Muscle layer of duodenum (tissue), 2 donors: ENCODE measurements around the gene SLC9A1.

Experiments
- H3K27ac ChIP-seq: one replicate; pipeline ENCODE4 v1.7.0; 2013; ENCODE audit warnings: mild to moderate bottlenecking, low read length
- H3K27me3 ChIP-seq: one replicate; pipeline ENCODE4 v1.7.0; 2013; ENCODE audit warnings: low read depth, mild to moderate bottlenecking, control low read depth, low read length
- H3K36me3 ChIP-seq, 2 donors: one replicate each; pipeline ENCODE4 v1.7.0; 2013; ENCODE audit warnings: low read length in 2 of 2, control low read depth in 1 of 2, mild to moderate bottlenecking in 1 of 2; ENCODE audit not compliant: insufficient read depth in 2 of 2, control insufficient read depth in 1 of 2
- H3K4me1 ChIP-seq, 2 donors: one replicate each; pipeline ENCODE4 v1.7.0; 2013; ENCODE audit warnings: low read length in 2 of 2, mild to moderate bottlenecking in 2 of 2, control low read depth in 1 of 2, moderate library complexity in 1 of 2; ENCODE audit not compliant: insufficient read depth in 2 of 2, control insufficient read depth in 1 of 2
- H3K4me3 ChIP-seq, 2 donors: one replicate each; pipeline ENCODE4 v1.7.0; 2013; ENCODE audit warnings: low read length in 2 of 2, low read depth in 1 of 2, mild to moderate bottlenecking in 1 of 2
- H3K9me3 ChIP-seq, 2 donors: one replicate each; pipeline ENCODE4 v1.7.0; 2013; ENCODE audit warnings: low read length in 2 of 2, control low read depth in 1 of 2, mild to moderate bottlenecking in 1 of 2; ENCODE audit not compliant: control insufficient read depth in 1 of 2
- donor health status: healthy.

The SLC9A1 gene

DNA sequence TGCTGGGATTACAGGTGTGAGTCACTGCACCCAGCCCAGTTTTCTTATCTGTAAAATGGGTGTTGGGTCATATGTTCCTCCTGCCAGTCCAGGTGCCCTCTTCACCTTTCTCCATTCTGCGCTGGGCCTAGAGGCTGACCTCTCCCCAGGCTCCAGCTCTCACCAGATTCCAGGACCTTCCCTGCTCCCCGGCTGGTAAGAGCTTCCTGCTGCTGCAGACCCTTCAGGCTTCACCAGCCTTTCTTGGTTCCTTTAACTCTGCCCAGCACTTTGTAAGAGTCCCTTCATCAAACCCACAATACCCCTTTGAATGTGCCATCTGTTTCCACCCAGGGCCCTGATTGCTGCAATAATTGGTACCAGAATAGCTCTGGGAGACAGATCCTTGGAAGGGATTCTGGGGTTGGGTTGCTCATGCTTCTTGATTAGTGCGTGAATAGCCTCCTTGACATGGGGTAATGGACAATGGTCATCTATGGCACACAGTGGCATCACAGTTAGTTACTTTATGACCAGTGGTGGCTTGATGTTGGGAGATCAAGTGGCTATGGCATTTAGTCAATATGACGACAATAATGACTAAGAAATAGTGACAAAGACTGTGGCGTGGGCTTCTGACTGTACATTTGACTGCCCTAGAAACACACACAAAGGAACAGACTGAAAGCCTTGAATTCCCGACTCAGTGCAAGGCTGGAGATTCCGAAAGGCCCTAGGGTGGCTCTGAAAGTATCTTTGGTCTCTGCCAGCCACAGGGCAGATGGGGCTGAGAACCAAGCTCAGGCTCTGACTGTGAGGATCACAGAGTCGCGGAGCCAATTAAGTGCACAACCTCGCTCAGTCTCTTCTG, 67.3 kb downstream of the SLC9A1 start:
- no peaks in the 10 kb centered on the region for H3K36me3 ChIP-seq
- H3K4me3 ChIP-seq, result no peak overlapping the region
- no peaks in the 10 kb centered on the region for H3K9me3 ChIP-seq
- no peaks in the 10 kb centered on the region for H3K4me1 ChIP-seq
- no peak overlapping the region for H3K27ac ChIP-seq
- H3K27me3 ChIP-seq, result no peaks in the 10 kb centered on the region

DNA sequence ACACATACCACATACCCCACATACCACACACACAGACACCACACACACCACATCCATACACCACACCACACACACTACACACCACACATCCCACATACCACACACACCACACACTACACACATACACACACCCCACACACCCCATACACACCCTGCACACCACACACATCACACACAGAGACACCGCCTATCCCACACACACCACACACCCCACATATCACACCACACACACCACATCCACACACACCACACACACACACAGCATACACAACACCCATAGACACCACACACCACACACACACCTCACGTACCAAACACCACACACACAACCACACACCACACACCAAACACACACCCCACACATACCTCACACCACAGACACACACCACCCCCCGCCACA, 68.3 kb downstream of the SLC9A1 start:
- Histone ChIP-seq H3K4me1 (no peaks in the 10 kb centered on the region), H3K27me3 (no peaks in the 10 kb centered on the region), H3K9me3 (no peaks in the 10 kb centered on the region), H3K27ac (no peak overlapping the region), H3K4me3 (no peak overlapping the region), H3K36me3 (no peaks in the 10 kb centered on the region)

DNA sequence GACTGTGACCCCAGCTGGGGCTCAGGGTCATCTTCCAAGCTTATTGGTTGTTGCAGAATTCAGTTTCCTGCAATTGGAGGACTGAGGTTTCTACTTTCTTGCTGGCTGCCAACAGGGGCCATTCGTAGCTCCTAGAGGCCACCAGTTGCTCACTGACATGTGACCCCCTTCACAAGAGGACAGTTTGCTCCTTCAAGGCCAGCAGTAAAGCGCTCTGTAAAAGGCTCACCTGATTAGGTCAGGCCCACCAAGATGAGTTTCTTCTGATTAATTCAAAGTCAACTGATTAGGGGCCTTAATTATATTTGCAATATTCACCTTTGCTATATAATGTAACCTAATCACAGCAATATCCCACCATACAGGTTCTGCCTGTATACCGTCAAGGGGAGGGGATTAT, 68.9 kb downstream of the SLC9A1 start:
- H3K36me3 ChIP-seq, result no peaks in the 10 kb centered on the region
- H3K4me1 ChIP-seq, result no peaks in the 10 kb centered on the region
- no peak overlapping the region for H3K27ac ChIP-seq
- H3K27me3 ChIP-seq, result no peaks in the 10 kb centered on the region
- H3K4me3 ChIP-seq, result no peak overlapping the region
- H3K9me3 ChIP-seq, result no peaks in the 10 kb centered on the region

DNA sequence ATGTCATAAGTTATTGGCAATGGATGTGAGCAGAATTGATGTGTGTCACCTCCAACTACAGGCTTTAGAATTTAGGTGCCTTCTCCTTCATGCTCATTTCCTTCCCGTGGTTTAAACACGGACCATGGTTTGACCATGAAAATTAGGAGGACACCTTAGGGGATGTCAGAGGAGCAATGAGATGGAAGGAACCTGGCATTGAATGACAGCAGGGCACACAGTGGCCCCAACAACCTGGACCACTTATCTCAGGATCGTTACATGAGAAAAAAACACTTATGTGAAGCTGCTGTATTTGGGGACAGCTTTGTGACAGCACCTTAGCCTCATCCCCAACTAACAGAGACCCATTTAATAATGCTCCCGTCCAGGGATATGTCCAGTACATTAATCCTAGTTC, 70.8 kb downstream of the SLC9A1 start:
- no peaks in the 10 kb centered on the region for H3K4me1 ChIP-seq
- no peak overlapping the region for H3K4me3 ChIP-seq
- H3K27ac ChIP-seq, result no peak overlapping the region
- H3K27me3 ChIP-seq, result no peaks in the 10 kb centered on the region
- H3K36me3 ChIP-seq, result no peaks in the 10 kb centered on the region
- H3K9me3 ChIP-seq, result peaks cover 0 to 3% of the 10 kb centered on the region in 2 donors

DNA sequence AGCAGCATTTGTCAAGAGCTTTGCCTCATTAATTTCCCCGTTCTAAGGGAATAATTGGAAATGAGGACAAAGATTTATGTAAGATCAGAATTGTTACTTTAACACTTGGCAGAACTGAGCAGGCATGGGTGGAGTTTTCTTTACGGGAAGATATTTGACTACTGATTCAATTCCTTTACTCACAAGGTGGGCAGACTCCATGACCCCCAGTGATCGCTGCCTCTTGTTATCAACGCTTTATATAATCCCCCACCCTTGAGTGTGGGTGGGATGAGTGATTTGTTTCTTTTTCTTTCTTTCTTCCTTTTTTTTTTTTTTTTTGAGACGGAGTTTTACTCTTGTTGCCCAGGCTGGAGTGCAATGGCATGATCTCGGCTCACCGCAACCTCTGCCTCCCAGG, 77.0 kb downstream of the SLC9A1 start:
- Histone ChIP-seq H3K4me3 (no peak overlapping the region), H3K27me3 (no peaks in the 10 kb centered on the region), H3K9me3 (peaks cover 0 to 3% of the 10 kb centered on the region in 2 donors), H3K4me1 (no peaks in the 10 kb centered on the region), H3K27ac (no peak overlapping the region), H3K36me3 (no peaks in the 10 kb centered on the region)

DNA sequence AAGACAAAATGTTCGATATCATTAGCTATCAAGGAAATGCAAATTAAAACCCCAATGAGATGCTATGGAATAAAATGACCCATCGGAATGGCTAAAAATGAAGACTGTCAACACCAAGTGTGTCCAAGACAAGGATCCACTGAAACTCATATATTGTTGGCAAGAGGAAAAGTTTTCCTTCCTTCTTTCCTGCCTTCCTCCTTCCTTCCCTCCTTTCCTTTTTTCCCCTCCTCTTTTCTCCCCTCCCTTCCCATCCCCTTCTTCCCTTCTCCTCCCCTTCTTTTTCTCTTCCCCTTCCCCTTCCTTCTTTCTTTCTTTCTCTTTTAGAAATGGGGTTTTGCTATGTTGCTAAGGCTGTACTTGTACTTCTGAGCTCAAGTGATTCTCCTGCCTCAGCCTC, 78.1 kb downstream of the SLC9A1 start:
- Histone ChIP-seq H3K27me3 (no peaks in the 10 kb centered on the region), H3K9me3 (peaks cover 0 to 3% of the 10 kb centered on the region in 2 donors), H3K4me1 (no peaks in the 10 kb centered on the region), H3K27ac (no peak overlapping the region), H3K36me3 (no peaks in the 10 kb centered on the region), H3K4me3 (no peak overlapping the region)

DNA sequence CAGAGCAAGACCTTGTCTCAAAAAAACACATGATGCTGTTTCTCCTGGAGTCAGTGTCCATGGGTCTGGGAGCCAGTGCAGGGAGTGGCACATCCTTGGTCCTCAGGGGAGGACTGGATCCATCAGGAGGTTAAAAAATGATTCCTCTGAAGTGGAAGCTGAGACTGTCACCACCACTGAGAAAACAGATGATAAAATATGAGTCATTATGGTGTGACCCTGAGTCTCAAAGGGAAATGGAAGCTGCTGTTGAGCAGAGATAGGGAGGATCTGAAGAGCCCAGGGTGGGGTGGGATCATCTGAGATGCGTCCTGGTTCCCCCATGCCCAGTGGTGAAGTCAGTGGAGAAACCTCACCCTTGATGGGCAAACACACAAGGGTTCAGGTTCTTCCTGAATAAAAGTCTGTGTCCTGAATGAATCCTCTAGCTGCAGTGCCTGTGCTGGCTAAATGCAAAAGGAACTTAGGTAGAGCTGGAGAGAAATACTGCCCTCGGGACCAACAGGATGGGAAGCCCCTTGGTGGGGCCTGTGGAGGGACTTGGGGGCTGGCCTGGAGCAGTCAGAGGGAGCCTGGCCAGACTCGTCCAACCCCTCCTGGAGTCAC, 80.6 kb downstream of the SLC9A1 start:
- Histone ChIP-seq H3K27me3 (no peaks in the 10 kb centered on the region), H3K4me3 (no peak overlapping the region), H3K4me1 (no peaks in the 10 kb centered on the region), H3K27ac (no peak overlapping the region), H3K36me3 (no peaks in the 10 kb centered on the region), H3K9me3 (no peaks in the 10 kb centered on the region)

DNA sequence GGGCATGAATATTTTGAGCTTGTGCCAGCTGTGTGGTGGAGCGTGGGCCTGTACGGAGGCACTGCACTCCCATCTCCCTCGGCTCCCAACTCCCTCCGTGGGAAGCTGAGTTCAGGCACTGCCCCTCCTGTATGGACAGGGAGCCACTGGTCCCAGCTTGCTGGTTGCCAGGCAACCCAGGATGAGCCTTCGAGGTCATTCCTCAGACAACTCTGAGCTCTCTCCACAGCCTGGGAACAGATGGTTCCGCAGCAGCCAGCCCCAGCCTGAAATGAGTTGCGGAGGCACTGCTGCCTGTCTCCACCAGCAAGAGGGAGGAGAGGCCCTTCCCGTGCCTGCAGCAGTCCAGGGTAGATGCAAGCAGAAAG, 83.9 kb downstream of the SLC9A1 start:
- Histone ChIP-seq H3K4me1 (no peaks in the 10 kb centered on the region), H3K27me3 (no peaks in the 10 kb centered on the region), H3K4me3 (no peak overlapping the region), H3K36me3 (no peaks in the 10 kb centered on the region), H3K9me3 (no peaks in the 10 kb centered on the region), H3K27ac (no peak overlapping the region)

DNA sequence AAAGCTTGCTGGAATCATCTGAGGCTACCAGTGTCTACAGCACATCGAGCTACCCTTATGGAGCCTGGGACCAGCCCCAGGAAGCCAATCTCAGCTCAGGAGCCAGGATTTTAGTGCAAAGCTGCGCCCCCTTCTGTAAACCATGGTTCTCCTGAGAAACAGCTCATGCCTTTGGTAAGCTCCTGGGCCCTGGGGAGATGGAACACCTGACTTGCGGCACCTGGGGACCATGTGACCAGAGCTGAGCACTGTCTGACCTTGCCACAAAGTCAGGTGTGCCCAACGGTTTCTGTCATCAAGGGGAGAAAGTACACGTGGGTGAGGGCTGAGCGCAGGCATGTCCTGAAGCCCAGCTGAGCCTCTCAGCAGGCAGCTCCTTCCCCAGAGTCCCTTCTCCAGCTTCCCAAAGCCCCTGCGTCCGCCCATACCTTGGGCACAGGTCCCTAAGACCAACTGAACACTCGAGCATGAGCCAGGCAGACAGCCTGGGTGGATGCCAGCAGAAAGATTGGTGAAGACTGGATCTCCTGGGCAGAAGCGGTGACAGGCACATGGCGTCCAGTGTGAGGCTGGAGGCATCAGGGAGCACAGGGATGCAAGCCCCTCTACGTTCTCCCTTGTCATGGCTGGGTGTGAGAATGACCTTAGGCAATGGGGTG, 84.4 kb downstream of the SLC9A1 start:
- H3K36me3 ChIP-seq, result no peaks in the 10 kb centered on the region
- H3K27me3 ChIP-seq, result no peaks in the 10 kb centered on the region
- H3K27ac ChIP-seq, result no peak overlapping the region
- H3K4me3 ChIP-seq, result no peak overlapping the region
- H3K4me1 ChIP-seq, result no peaks in the 10 kb centered on the region
- H3K9me3 ChIP-seq, result no peaks in the 10 kb centered on the region

DNA sequence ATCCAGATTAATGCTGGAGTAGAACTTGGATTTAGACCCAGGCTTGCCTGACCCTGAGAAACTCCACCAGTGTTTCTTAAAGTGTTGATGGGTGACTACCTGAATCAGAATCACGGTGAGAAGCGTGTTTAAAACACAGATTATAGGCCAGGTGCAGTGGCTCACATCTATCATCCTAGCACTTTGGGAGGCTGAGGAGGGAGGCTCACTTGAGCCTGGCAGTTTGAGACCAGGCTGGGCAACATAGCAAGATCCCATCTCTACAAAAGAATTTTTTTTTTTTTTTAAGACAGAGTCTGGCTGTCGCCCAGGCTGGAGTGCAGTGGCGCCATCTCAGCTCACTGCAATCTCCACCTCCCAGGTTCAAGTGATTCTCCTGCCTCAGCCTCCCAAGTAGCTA, 86.0 kb downstream of the SLC9A1 start:
- Histone ChIP-seq H3K27ac (no peak overlapping the region), H3K4me3 (no peak overlapping the region), H3K9me3 (no peaks in the 10 kb centered on the region), H3K36me3 (no peaks in the 10 kb centered on the region), H3K4me1 (no peaks in the 10 kb centered on the region), H3K27me3 (no peaks in the 10 kb centered on the region)

DNA sequence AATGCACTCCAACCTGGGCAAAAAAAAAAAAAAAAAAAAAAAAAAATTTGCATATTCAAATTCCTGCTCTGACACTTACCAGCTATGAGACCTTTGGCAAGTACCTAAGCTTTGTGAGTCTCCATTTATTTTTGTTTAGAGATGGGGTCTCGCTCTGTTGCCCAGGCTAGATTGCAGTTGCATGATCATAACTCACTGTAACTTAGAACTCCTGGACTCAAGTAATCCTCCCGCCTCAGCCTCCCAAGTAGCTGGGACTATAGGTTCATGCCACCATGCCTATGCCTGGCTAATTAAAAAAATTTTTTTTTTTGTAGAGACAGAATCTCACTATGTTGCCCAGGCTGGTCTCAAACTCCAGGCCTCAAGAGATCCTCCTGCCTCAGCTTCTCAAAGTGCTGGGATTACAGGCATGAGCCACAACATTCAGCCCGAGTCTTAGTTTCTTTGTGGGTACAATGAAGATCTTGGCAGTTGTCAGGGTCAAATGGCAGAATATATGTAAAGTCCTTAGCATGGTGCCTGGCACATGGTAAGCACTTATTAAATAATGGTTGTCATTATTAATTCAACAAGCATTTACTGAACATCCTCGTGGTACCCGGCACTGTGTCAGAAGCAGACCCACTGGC, 88.8 kb downstream of the SLC9A1 start:
- H3K27ac ChIP-seq, result no peak overlapping the region
- no peaks in the 10 kb centered on the region for H3K27me3 ChIP-seq
- H3K36me3 ChIP-seq, result no peaks in the 10 kb centered on the region
- no peaks in the 10 kb centered on the region for H3K4me1 ChIP-seq
- H3K4me3 ChIP-seq, result no peak overlapping the region
- no peaks in the 10 kb centered on the region for H3K9me3 ChIP-seq
